HG02571 (cell line): Measurements from ENCODE around the gene CTNNA3.
"Not testable (repeated sequence)": the region's sequence is repeated elsewhere in the genome, so short reads cannot be mapped to it uniquely, and the experiment has no call there.

ENCODE experiments used
- ATAC-seq: cut with Tn5 transposase; IDR thresholded peaks from one replicate; pipeline ENCODE4 v1.9.1; 2021; ENCODE audit warnings: mild to moderate bottlenecking, moderate library complexity; ENCODE audit not compliant: unreplicated experiment

The CTNNA3 gene

GRCh38 chr10:66467042-66467441 lies 1229.0 kb downstream of the CTNNA3 start:
- no peak for ATAC-seq

DNA sequence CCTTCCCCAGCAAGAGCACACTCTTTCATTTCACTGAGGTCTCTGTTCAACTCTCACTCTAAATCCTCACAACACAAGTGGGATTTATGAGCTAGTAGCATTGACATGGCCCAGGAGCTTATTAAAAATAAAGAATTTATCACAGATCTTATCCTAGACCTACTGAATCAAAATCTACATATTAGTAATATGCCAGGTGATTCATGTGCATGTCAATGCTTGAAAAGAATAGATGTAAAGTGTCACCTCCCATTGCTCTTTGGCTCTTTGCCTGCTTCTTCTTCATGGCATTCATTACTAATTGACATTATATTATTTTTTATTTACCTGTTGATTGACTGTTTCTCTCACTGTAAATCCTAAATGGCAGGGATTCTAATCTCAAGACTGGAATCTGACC lies 1229.4 kb downstream of the CTNNA3 start:
- ATAC-seq: no peak

DNA sequence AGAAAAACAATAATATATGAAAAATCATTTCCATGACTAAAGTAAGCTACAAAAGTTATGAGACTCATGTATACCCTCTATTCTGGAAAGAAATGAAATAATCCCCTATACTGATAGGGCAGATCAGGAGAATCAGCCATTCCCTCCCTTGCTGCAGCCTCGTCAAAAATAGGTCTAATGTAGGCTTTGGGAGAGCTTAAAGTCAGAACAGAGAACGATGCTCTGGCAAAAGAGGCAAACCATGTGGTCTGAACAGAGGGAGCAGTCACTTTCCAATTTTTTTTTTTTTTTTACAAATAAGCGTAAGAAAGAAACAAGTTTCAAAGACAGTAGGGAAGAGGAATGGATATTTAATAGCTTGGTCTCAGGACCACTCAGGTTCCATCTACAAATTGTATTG lies 1232.4 kb downstream of the CTNNA3 start:
- ATAC-seq: no peak

GRCh38 chr10:66457629-66458028 lies 1238.4 kb downstream of the CTNNA3 start:
- ATAC-seq: no peak

DNA sequence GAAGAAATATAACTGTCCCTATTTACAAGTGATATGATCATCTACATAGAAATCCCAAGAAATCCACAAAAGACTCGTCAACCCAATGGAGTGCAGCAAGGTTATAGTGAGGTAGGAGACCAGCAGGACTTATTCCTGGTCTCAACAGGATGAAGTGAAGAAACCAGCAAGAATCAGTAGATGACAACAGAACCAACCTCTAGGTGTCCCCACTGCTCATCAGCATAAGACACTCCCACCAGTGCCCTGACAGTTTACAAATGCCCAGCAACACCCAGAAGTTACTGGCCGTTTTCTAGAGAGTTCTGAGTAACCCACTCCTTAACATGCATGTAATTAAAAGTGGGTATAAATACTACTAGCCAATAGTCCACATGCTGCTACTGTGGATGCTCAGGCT lies 1240.7 kb downstream of the CTNNA3 start:
- ATAC-seq: no peak

DNA sequence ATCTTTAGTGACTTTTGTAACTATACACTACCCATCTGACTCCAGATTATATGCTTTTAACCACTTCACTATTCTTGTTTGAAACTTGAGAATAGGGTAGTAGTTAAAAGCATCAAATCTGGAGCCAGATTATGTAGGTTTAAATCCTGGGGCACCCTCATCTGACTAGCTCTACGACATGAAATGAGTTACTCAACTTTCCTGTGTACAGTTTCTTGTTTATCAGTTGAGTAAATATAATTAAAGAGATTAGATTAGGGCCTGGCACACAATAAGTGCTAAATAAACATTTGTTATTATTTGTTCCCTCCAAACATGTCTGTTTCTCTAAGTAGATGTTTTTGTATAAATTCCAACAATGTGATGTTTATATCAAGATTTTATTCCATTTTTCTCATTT lies 1255.4 kb downstream of the CTNNA3 start:
- ATAC-seq: no peak

GRCh38 chr10:66414943-66415342 lies 1281.1 kb downstream of the CTNNA3 start:
- no peak for ATAC-seq

GRCh38 chr10:66405566-66405965 lies 1290.4 kb downstream of the CTNNA3 start:
- ATAC-seq: no peak

DNA sequence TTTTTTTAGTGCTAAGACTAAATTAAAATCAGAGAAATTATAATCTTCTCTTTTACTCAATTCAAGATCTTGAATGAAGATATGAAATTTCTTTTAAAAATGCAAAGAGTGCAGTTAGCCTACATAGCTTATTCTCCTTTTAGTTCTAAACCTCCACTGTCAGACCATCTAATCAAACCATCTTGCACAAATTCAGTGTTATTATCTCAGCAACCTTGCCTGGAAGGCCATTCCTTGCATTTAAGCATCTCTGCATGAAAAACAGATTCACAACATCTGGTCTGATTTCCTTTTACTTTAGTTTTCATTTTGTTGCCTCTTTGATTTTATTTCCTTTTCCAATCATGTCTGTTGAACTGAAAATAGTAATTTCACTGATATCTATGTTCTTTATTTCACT lies 1297.3 kb downstream of the CTNNA3 start:
- ATAC-seq: no peak

DNA sequence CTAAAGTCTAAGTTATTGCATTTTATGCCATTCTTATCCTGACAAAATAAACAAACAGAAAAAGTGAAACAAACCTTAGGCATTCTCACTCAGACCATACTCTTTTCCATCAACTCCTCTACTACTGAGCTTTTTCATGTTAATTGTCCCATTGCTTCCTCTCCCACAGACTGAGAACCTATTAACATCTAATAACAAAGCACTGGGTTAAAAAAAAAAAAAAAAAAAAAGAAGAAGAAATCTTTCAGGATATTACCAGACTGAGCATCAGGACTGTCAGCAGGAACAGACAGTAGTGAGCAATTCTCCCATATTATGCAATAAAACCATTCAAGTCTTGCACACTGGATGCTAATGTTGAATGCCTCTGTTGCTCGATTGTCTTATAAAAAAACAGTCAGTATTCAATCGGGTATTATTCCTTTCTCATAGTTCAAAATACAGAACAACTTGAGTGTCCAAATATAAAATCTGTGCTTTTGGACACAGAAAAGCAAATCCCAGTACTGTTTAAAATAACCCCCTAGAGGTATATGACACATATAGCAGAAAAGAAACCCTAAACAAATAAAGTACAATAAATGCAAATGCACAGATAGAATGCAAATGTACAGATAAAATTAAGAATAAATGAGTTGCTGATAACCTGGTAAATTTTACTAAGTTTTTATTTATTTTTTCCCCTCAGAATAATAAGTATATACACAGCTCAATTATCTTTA lies 1301.5 kb downstream of the CTNNA3 start:
- ATAC-seq: no peak

- ATAC-seq: no peak
Measured at GRCh38 chr10:66390926-66391325, 1305.1 kb downstream of the CTNNA3 start.

DNA sequence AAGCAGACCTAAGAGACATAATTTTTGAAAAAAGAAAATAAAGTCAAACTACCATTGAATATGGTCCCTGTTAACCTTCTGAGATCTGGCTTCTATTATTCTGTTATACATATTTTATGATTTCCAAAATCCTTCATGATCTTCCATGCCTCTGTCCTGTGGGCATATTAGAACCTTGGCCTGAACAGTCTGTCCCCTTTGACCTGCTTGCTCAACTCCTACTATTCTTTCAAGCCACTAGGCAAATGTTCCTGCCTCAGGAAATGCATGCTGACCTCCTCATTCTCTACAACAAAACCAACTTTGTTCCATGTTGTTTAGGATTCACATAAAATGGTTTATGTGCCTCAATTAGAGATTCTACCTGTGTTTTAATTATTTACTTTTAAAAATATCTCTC lies 1315.0 kb downstream of the CTNNA3 start:
- no peak for ATAC-seq

DNA sequence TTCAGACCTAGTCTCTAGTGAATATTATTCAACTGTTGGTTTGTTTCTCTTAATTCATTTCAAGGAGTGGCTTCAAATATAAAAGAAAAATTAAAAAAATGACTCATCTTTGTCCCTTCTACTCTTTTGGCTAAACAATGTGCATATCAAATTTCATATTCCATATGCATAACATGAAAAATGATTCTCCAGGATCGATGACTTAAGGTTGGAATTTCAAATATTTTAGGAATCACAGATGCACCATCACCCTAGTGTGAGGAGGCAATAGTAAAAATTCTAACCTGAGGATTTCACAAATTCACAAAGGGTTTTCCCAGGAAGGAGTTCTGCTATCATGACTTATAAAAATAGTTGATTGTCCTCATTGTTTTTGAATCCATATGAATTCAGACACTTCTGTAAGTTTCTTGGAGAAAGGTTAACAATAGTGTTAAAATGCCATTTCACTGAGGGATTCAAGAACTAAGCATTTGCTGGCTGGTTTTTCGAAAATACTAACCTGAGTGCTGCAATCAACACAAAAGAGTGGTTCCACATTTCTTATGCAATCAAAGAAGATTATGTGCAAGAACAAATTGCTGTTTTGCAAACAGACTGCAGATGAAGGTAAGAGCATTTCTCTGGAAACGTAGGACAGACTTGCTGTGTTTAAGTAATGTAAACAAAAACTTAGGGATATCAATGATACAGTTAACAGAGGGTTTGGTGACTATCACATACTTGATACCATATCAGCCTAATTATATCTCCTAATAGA lies 1317.7 kb downstream of the CTNNA3 start:
- no peak for ATAC-seq

GRCh38 chr10:66368146-66368545 lies 1327.8 kb downstream of the CTNNA3 start:
- no peak for ATAC-seq

DNA sequence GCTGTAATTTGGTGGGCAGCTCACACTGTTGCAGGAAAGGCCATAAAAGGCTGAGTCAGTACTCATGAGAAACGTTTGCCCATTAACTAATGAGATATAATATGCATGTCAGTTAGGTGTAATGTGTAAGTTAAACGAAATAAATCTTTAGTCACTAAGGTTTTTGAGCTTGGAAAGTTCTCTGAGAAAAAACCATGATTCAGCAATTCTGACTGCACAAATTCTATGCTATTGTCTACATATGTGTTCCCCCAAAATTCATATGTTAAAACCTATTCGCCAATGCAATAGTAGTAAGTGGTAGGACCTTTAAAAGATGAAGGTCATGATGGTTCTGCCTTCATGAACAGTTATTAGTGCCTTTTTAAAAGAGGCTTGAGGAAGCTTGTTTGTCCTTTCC lies 1329.8 kb downstream of the CTNNA3 start:
- no peak for ATAC-seq

DNA sequence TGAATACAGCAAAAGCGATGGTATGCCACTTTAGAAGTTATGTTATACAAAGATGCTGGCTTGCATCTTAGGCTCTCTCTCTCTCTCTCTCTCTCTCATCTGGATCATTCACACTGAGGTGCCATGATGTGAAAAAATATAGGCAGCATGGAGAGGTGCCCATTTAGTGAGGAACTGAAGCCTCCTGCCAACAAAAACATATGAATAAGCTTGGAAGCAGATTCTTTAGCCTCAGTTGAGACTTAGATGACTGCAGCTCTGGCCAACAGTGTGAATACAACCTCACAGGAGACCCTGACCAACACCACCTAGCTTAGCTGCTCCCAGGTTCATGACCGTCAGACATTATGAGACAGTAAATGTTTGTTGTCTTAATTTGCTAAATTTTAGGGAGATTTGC lies 1330.3 kb downstream of the CTNNA3 start:
- ATAC-seq: no peak

- no peak for ATAC-seq
Measured at GRCh38 chr10:66362522-66362921, 1333.5 kb downstream of the CTNNA3 start.

GRCh38 chr10:66353822-66354221 lies 1342.2 kb downstream of the CTNNA3 start:
- not testable (repeated sequence) for ATAC-seq

DNA sequence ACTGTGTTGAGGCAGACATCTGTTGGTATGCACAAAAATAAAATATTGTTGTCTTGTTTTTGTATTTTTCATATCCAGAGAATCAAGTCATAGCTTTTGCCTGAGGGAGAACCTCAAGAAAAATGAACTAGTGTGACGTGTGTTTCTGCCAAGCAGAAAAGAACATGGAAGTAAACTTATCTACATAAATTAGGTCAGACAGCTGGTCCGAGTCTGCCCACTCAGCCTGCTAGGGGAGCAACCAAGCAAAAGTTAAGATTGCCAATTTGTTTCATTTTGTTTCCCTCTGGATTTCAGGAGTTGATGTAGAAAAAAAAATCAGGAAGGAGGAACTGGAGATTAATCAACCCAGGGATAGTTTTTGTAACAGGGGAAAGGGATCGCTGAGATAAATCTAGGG lies 1342.6 kb downstream of the CTNNA3 start:
- no peak for ATAC-seq

GRCh38 chr10:66350622-66351399 lies 1345.2 kb downstream of the CTNNA3 start:
- no peak for ATAC-seq

- no peak for ATAC-seq
Measured at GRCh38 chr10:66349726-66350125, 1346.3 kb downstream of the CTNNA3 start.

- no peak for ATAC-seq
Measured at GRCh38 chr10:66349076-66349475, 1346.9 kb downstream of the CTNNA3 start.
